HCT116 (cell line): Measurements from ENCODE around the gene RPL22L1. TPM values are rescaled to one million over a fixed set of nuclear protein-coding genes. Genes with fewer than 3 reads are reported as not detected.

Source experiments
- ATAC-seq: fragments of 200-7000 bp; cut with Tn5 transposase; 2 replicates; pipeline ENCODE4 v1.9.1; 2020; ENCODE audit warnings: mild to moderate bottlenecking, moderate library complexity
- BruUV-seq: library from RNA; stranded (reverse); fragments of 400-500 nt; replicated peaks from 2 replicates; lab custom pipeline; 2021; lab: Mats Ljungman, UMichigan
- CTCF ChIA-PET: fragments of 300-600 bp; sonication (Branson Sonifier 250); formaldehyde crosslinking; loops from one replicate; lab custom pipeline; 2021; ENCODE audit warnings: antibody characterized with exemption; lab: Charles Lee
- POLR2A ChIA-PET: fragments of 300-600, 350-600 bp; sonication (Branson Sonifier 250); formaldehyde crosslinking; loops from one replicate; lab custom pipeline; 2021; ENCODE audit warnings: antibody characterized with exemption; lab: Charles Lee
- RAD21 ChIA-PET, 2 experiments: fragments of 300-600 bp; sonication (Branson Sonifier 250); formaldehyde crosslinking; loops; one replicate each; lab custom pipeline; 2023; ENCODE audit warnings: low total read pairs in 2 of 2; ENCODE audit not compliant: uncharacterized antibody in 2 of 2, unreplicated experiment in 2 of 2, low non-redundant PET in 1 of 2; lab: Charles Lee
- DNase-seq: peaks from one replicate; pipeline ENCODE4 v3.0.0-alpha.2; 2010; ENCODE audit warnings: low read depth, low spot score
- H2AFZ ChIP-seq: fragments of 200-600 bp; shearing (Covaris generic), sonication (generic); 2 replicates; pipeline ENCODE4 v1.6.1; 2017; ENCODE audit warnings: low read depth, mixed run types, mixed read lengths, antibody characterized with exemption, low read length; ENCODE audit not compliant: poor library complexity, severe bottlenecking
- H3K27ac ChIP-seq: 2 replicates; pipeline ENCODE4 v1.5.1; 2012; ENCODE audit warnings: low read depth, low read length
- H3K27me3 ChIP-seq: fragments of 200-600 bp; sonication (generic); 2 replicates; pipeline ENCODE4 v1.6.1; 2016; ENCODE audit warnings: mixed run types, low read length, mixed read lengths; ENCODE audit not compliant: insufficient read depth
- H3K36me3 ChIP-seq, 2 experiments: fragments of 200-500 bp in 1 of 2; fragments of 200-600 bp in 1 of 2; sonication (Bioruptor generic) in 1 of 2; sonication (generic) in 1 of 2; 2 replicates each; pipeline versions ENCODE4 v1.5.1 to v1.6.1; 2014 to 2016; ENCODE audit warnings: low read length in 2 of 2, inconsistent platforms in 1 of 2, mixed read lengths in 1 of 2, mixed run types in 1 of 2; ENCODE audit not compliant: insufficient read depth in 2 of 2, control insufficient read depth in 1 of 2
- H3K4me1 ChIP-seq, 2 experiments: fragments of 200-600 bp in 1 of 2; sonication (generic) in 1 of 2; 2 replicates each; pipeline versions ENCODE4 v1.5.1 to v1.6.1; 2012 to 2017; ENCODE audit warnings: low read length in 2 of 2, inconsistent platforms in 1 of 2, mild to moderate bottlenecking in 1 of 2, mixed read lengths in 1 of 2, mixed run types in 1 of 2, moderate library complexity in 1 of 2; ENCODE audit not compliant: insufficient read depth in 2 of 2, control insufficient read depth in 1 of 2
- H3K4me2 ChIP-seq: fragments of 200-600 bp; sonication (generic); 2 replicates; pipeline ENCODE4 v1.6.1; 2017; ENCODE audit warnings: mixed run types, low read length, mixed read lengths
- H3K4me3 ChIP-seq, 2 experiments: fragments of 200-600 bp in 1 of 2; sonication (generic) in 1 of 2; replicated peaks in 1 of 2; 2 replicates each; pipeline ENCODE4 v1.5.1; 2011 to 2016; ENCODE audit warnings: low read length in 2 of 2, control low read depth in 1 of 2, low read depth in 1 of 2, mild to moderate bottlenecking in 1 of 2, mixed read lengths in 1 of 2, mixed run types in 1 of 2
- H3K79me2 ChIP-seq: fragments of 200-600 bp; sonication (generic); 2 replicates; pipeline ENCODE4 v1.6.1; 2017; ENCODE audit warnings: mild to moderate bottlenecking, mixed run types, low read length, moderate library complexity, mixed read lengths; ENCODE audit not compliant: insufficient read depth
- H3K9ac ChIP-seq: fragments of 200-600 bp; sonication (generic); 2 replicates; pipeline ENCODE4 v1.6.1; 2016; ENCODE audit warnings: low read length, mixed read lengths
- H3K9me2 ChIP-seq: fragments of 200-600 bp; sonication (generic), shearing (Covaris generic); 2 replicates; pipeline ENCODE4 v1.6.1; 2017; ENCODE audit warnings: mixed run types, mild to moderate bottlenecking, moderate library complexity; ENCODE audit not compliant: insufficient read depth
- H3K9me3 ChIP-seq, 2 experiments: fragments of 200-500 bp in 1 of 2; fragments of 200-600 bp in 1 of 2; sonication (Bioruptor generic) in 1 of 2; sonication (generic) in 1 of 2; 2 replicates each; pipeline ENCODE4 v1.6.1; 2014 to 2017; ENCODE audit warnings: low read length in 2 of 2, mixed read lengths in 2 of 2, inconsistent platforms in 1 of 2, low read depth in 1 of 2, mild to moderate bottlenecking in 1 of 2, mixed run types in 1 of 2, moderate library complexity in 1 of 2; ENCODE audit not compliant: control insufficient read depth in 1 of 2, insufficient read depth in 1 of 2
- H4K20me1 ChIP-seq: fragments of 200-600 bp; sonication (generic), shearing (Covaris generic); 2 replicates; pipeline ENCODE4 v1.6.1; 2017; ENCODE audit warnings: mixed run types, mild to moderate bottlenecking, moderate library complexity; ENCODE audit not compliant: insufficient read depth
- ATF3 ChIP-seq: IDR thresholded peaks from 2 replicates; pipeline ENCODE4 v1.6.1; 2012
- CEBPB ChIP-seq: IDR thresholded peaks from 2 replicates; pipeline ENCODE4 v1.6.1; 2012; ENCODE audit warnings: low read depth
- ELF1 ChIP-seq: IDR thresholded peaks from 2 replicates; pipeline ENCODE4 v1.6.1; 2012; ENCODE audit warnings: low read depth, borderline replicate concordance
- EZH2phosphoT487 ChIP-seq: fragments of 200-600 bp; IDR thresholded peaks from 2 replicates; pipeline ENCODE4 v1.6.1; 2018; ENCODE audit warnings: antibody characterized with exemption, borderline replicate concordance
- FOSL1 ChIP-seq: IDR thresholded peaks from 2 replicates; pipeline ENCODE4 v1.6.1; 2012; ENCODE audit warnings: low read depth
- JUND ChIP-seq: IDR thresholded peaks from 2 replicates; pipeline ENCODE4 v1.6.1; 2012
- POLR2AphosphoS5 ChIP-seq: IDR thresholded peaks from 2 replicates; pipeline ENCODE4 v1.6.1; 2011; ENCODE audit warnings: mild to moderate bottlenecking, low read depth, low read length, moderate library complexity
- REST ChIP-seq: IDR thresholded peaks from 2 replicates; pipeline ENCODE4 v1.6.1; 2012; ENCODE audit warnings: low read depth
- intact Hi-C: fragments of 100-400 bp; cut with micrococcal nuclease; formaldehyde crosslinking; loops from 2 replicates; pipeline ENCODE4 v1.10.0; 2022
- total RNA-seq: library from RNA; stranded (reverse); gene quantifications from one replicate; pipeline ENCODE4 v1.2.1, GENCODE V29; 2021; ENCODE audit not compliant: unreplicated experiment
- TF ChIP-seq, protein P1 (sequence below): IDR thresholded peaks from 2 replicates; pipeline ENCODE4 v1.6.1; 2011; ENCODE audit warnings: mild to moderate bottlenecking, low read length, moderate library complexity; ENCODE audit not compliant: insufficient replicate concordance; ENCODE audit errors: extremely low read depth

RPL22L1 gene
- total RNA-seq, 1 experiment from 2014 or later: 492 TPM

GRCh38 chr3:170829546-170830272 is 40.3 kb downstream of the RPL22L1 start:
- ChIA-PET RAD21 (no interaction called here), POLR2A (interaction anchor here (1.4 kb wide), 1 partner anchor 40 kb away, joined by 3 read pairs; the partner anchor contains the start of gene RPL22L1), CTCF (interaction anchor here (1.9 kb wide), 1 partner anchor 18 kb away, joined by 6 read pairs; no protein-coding TSS in a partner anchor)
- H3K27ac ChIP-seq: no peak overlapping the region
- no peaks in the 10 kb centered on the region for H3K9me3 ChIP-seq
- intact Hi-C loops: no loop called here
- H3K9ac ChIP-seq: no peak overlapping the region
- H2AFZ ChIP-seq: no peak overlapping the region
- H3K36me3 ChIP-seq: no peaks in the 10 kb centered on the region
- H3K79me2 ChIP-seq: no peaks in the 10 kb centered on the region
- TF ChIP-seq EZH2phosphoT487 (no peak), ATF3 (no peak), JUND (no peak), POLR2AphosphoS5 (no peak), CEBPB (no peak), FOSL1 (no peak), REST (no peak), ELF1 (no peak)
- TF ChIP-seq, protein P1, sequence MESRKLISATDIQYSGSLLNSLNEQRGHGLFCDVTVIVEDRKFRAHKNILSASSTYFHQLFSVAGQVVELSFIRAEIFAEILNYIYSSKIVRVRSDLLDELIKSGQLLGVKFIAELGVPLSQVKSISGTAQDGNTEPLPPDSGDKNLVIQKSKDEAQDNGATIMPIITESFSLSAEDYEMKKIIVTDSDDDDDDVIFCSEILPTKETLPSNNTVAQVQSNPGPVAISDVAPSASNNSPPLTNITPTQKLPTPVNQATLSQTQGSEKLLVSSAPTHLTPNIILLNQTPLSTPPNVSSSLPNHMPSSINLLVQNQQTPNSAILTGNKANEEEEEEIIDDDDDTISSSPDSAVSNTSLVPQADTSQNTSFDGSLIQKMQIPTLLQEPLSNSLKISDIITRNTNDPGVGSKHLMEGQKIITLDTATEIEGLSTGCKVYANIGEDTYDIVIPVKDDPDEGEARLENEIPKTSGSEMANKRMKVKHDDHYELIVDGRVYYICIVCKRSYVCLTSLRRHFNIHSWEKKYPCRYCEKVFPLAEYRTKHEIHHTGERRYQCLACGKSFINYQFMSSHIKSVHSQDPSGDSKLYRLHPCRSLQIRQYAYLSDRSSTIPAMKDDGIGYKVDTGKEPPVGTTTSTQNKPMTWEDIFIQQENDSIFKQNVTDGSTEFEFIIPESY: no peak
- no peaks in the 10 kb centered on the region for H3K4me1 ChIP-seq
- H3K4me3 ChIP-seq: no peak overlapping the region
- no TSS peak for BruUV-seq
- ATAC-seq (no peak), DNase-seq (no peak)
- no peaks in the 10 kb centered on the region for H3K9me2 ChIP-seq
- peaks cover 5% of the 10 kb centered on the region; the same call in 1 of the 2 replicates for H3K27me3 ChIP-seq
- no peak overlapping the region for H3K4me2 ChIP-seq
- no peaks in the 10 kb centered on the region for H4K20me1 ChIP-seq
